Endothelial cell of umbilical vein (primary cell): ENCODE results near the gene MDFIC.

Experiments
- CTCF ChIP-seq, 2 donors: IDR thresholded peaks; 1 replicate in 1 of 2; 2 replicates in 1 of 2; pipeline ENCODE4 v1.5.1; 2011; ENCODE audit warnings: low read length in 2 of 2, mild to moderate bottlenecking in 2 of 2, moderate library complexity in 2 of 2, control low read depth in 1 of 2, inconsistent platforms in 1 of 2, low read depth in 1 of 2; ENCODE audit not compliant: insufficient read depth in 1 of 2; ENCODE audit errors: extremely low read depth in 1 of 2
- EZH2 ChIP-seq: IDR thresholded peaks from 2 replicates; pipeline ENCODE4 v1.6.1; 2012; ENCODE audit warnings: borderline replicate concordance, low read depth, mild to moderate bottlenecking, moderate library complexity, low read length, inconsistent platforms; ENCODE audit not compliant: severe bottlenecking
- JUN ChIP-seq: IDR thresholded peaks from 2 replicates; pipeline ENCODE4 v1.6.1; 2011; ENCODE audit warnings: borderline replicate concordance, low read depth; ENCODE audit not compliant: insufficient read length, insufficient read depth
- MYC ChIP-seq: IDR thresholded peaks from one replicate; pipeline ENCODE4 v1.6.1; 2011; ENCODE audit warnings: mild to moderate bottlenecking, low read depth, low read length
- POLR2A ChIP-seq: IDR thresholded peaks from 2 replicates; pipeline ENCODE4 v1.6.1; 2012; ENCODE audit warnings: low read depth, mild to moderate bottlenecking, control low read depth, low read length

GRCh38 chr7:115005251-115005650 is 83.4 kb downstream of the MDFIC start:
- TF ChIP-seq CTCF (IDR thresholded peaks at IDR 0.05; ENCODE audit: extremely low read depth in 1 of 2, insufficient read depth in 1 of 2, low read depth in 1 of 2, low read length in 2 of 2) (no peak), POLR2A (no peak), EZH2 (no peak), JUN (no peak), MYC (no peak)
